Adrenal gland (tissue), 5 donors: ENCODE results near the gene CAMTA1.

Source experiments
- CTCF ChIP-seq, 6 experiments: fragments of 450-650 bp in 4 of 6; fragments of 200-600 bp in 2 of 6; sonication (generic) in 1 of 6; IDR thresholded peaks; 1 replicate in 5 of 6; 2 replicates in 1 of 6; pipeline versions ENCODE4 v1.5.1 to v1.8.0; 2016 to 2021; ENCODE audit warnings: antibody characterized with exemption in 6 of 6, mild to moderate bottlenecking in 2 of 6, moderate library complexity in 1 of 6
- POLR2A ChIP-seq, 2 donors: fragments of 450-650 bp; IDR thresholded peaks; one replicate each; pipeline ENCODE4 v1.6.1; 2017; ENCODE audit warnings: antibody characterized with exemption in 2 of 2, mild to moderate bottlenecking in 2 of 2, moderate library complexity in 1 of 2
- donor health status: DM: no; HTN: no; CAD: no.

DNA sequence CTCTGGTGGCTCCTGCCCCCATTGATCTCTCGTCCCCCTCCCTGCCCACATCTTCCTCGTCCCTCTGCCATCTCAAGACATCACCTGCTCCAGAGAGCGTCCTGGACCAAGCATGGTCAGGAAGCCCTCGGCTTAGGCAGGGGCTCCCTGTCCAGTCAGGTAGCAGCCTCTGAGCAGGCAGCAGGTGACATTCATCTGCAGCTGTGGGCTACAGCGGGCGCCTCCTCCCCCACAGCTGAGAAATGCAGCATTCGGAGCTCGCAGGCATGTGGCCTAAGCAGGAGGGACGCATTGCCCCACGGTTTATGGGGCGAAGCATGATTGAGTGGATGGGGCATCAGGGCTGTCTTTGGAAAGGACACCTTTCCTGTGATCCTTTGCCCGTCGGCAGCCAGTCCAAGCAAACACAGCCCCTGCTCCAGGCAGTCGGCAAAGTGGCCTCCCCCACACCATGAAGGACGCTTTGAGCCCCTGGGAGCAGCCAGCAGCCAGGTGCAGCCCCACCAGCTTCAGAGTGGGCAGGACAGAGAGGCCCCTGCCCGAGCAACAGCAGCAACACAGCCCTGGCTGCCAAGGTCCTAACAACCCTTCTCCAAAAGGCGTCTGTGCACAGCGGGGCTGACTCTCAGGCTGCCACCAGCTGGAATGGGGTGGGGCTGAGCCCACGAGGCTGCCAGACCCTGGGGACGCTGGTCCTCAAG lies 751.8 kb downstream of the CAMTA1 start:
- TF ChIP-seq CTCF (IDR thresholded peaks at IDR 0.05), result no peak
- TF ChIP-seq POLR2A (IDR thresholded peaks at IDR 0.05), result no peak
